ENCODE data around the gene SLC25A42.

GRCh38 chr19:19096641-19097627 is 33.1 kb downstream of the SLC25A42 start:
- no peak for TF ChIP-seq POLR2A (IDR thresholded peaks at IDR 0.05; ENCODE audit: low read depth, low read length)
- no peak for TF ChIP-seq POLR2AphosphoS5 (IDR thresholded peaks at IDR 0.05; ENCODE audit: low read depth, low read length)

Data from GM12892 (cell line).